GM18520 (cell line): Measurements from ENCODE around the gene METTL3.

Experiments used
- ATAC-seq: cut with Tn5 transposase; IDR thresholded peaks from one replicate; pipeline ENCODE4 v1.9.1; 2021; ENCODE audit not compliant: unreplicated experiment

Gene METTL3

GRCh38 chr14:21526672-21527317 lies 15.7 kb upstream of the METTL3 start:
- no peak for ATAC-seq

GRCh38 chr14:21525962-21526671 lies 15.0 kb upstream of the METTL3 start, which contains the start of gene SALL2:
Gene SALL2, minus strand, starts transcription at chr14:21526346. Its CDS starts 219 bp downstream, at chr14:21526127.
- ATAC-seq: no peak

- no peak for ATAC-seq
Measured at GRCh38 chr14:21525571-21525961, 14.4 kb upstream of the METTL3 start.

GRCh38 chr14:21524575-21525490 lies 13.7 kb upstream of the METTL3 start:
- ATAC-seq: no peak

GRCh38 chr14:21523203-21523602 lies 12.1 kb upstream of the METTL3 start:
- no peak for ATAC-seq

- no peak for ATAC-seq
Measured at GRCh38 chr14:21521501-21521900, 10.4 kb upstream of the METTL3 start.

- ATAC-seq: no peak
Measured at GRCh38 chr14:21520767-21521166, 9.6 kb upstream of the METTL3 start.

GRCh38 chr14:21518725-21519124 lies 7.6 kb upstream of the METTL3 start:
- ATAC-seq: no peak

GRCh38 chr14:21514341-21514740 lies 3.2 kb upstream of the METTL3 start:
- no peak for ATAC-seq

GRCh38 chr14:21509432-21510143 lies 1.6 kb downstream of the METTL3 start:
- no peak for ATAC-seq

- ATAC-seq: no peak
Measured at GRCh38 chr14:21506557-21506956, 4.6 kb downstream of the METTL3 start.

GRCh38 chr14:21505012-21505553 lies 6.1 kb downstream of the METTL3 start:
- peak; percentile 83 for ATAC-seq

GRCh38 chr14:21503376-21503775 lies 7.8 kb downstream of the METTL3 start:
- ATAC-seq: no peak

GRCh38 chr14:21501568-21501967 lies 9.6 kb downstream of the METTL3 start:
- no peak for ATAC-seq

- no peak for ATAC-seq
Measured at GRCh38 chr14:21498540-21499526, 12.3 kb downstream of the METTL3 start.

- ATAC-seq: no peak
Measured at GRCh38 chr14:21496453-21496852, 14.7 kb downstream of the METTL3 start.

- no peak for ATAC-seq
Measured at GRCh38 chr14:21494902-21495762, 16.0 kb downstream of the METTL3 start.

- ATAC-seq: no peak
Measured at GRCh38 chr14:21486640-21487087, 24.5 kb downstream of the METTL3 start.
